ENCODE results near the gene EOLA2. TPM values are rescaled to one million over a fixed set of nuclear protein-coding genes. Genes with fewer than 3 reads are reported as not detected.
"Not testable (repeated sequence)": the region's sequence is repeated elsewhere in the genome, so short reads cannot be mapped to it uniquely, and the experiment has no call there.

EOLA2 gene
- total and polyA plus RNA-seq, 5 donors, result 24.8 to 31.2 (median 27.4) TPM

- intact Hi-C loops (cut with DNase I), result no loop called here
- Histone ChIP-seq H3K4me1 (ENCODE audit: control insufficient read depth, insufficient read depth, low read length) (no peaks in the 10 kb centered on the region), H3K27me3 (ENCODE audit: control insufficient read depth, insufficient read depth) (no peaks in the 10 kb centered on the region), H3K9me3 (ENCODE audit: control insufficient read depth, low read length) (no peaks in the 10 kb centered on the region), H3K27ac (ENCODE audit: low read length) (no peak overlapping the region), H3K4me3 (ENCODE audit: low read length) (no peak overlapping the region)
- WGBS, result 85% methylated on average over 3 of the region's 3 CpGs
- no peak for DNase-seq
- ATAC-seq, result no peak
Observed at GRCh38 chrX:149948016-149948415, 9.7 kb upstream of the EOLA2 start.

GRCh38 chrX:149946932-149947331 is 8.6 kb upstream of the EOLA2 start:
- intact Hi-C loops (cut with DNase I); H3K9me3 ChIP-seq (ENCODE audit: control insufficient read depth, low read length); H3K27me3 ChIP-seq (ENCODE audit: control insufficient read depth, insufficient read depth); H3K4me1 ChIP-seq (ENCODE audit: control insufficient read depth, insufficient read depth, low read length); H3K4me3 ChIP-seq (ENCODE audit: low read length); ATAC-seq; DNase-seq; H3K27ac ChIP-seq (ENCODE audit: low read length): not testable (repeated sequence)
- no CpG with 5 or more reads among the region's 3 CpGs for WGBS

- H3K27ac ChIP-seq (ENCODE audit: low read length); H3K27me3 ChIP-seq (ENCODE audit: control insufficient read depth, insufficient read depth); H3K4me1 ChIP-seq (ENCODE audit: control insufficient read depth, insufficient read depth, low read length); H3K4me3 ChIP-seq (ENCODE audit: low read length); intact Hi-C loops (cut with DNase I); ATAC-seq; DNase-seq; H3K9me3 ChIP-seq (ENCODE audit: control insufficient read depth, low read length): not testable (repeated sequence)
- WGBS, result 95% methylated on average over 7 of the region's 9 CpGs
Observed at GRCh38 chrX:149945820-149946219, 7.5 kb upstream of the EOLA2 start.

- ATAC-seq; H3K4me3 ChIP-seq (ENCODE audit: low read length); intact Hi-C loops (cut with DNase I); H3K9me3 ChIP-seq (ENCODE audit: control insufficient read depth, low read length); DNase-seq; H3K27ac ChIP-seq (ENCODE audit: low read length); H3K4me1 ChIP-seq (ENCODE audit: control insufficient read depth, insufficient read depth, low read length); H3K27me3 ChIP-seq (ENCODE audit: control insufficient read depth, insufficient read depth): not testable (repeated sequence)
- 87% methylated on average over 11 of the region's 11 CpGs for WGBS
Observed at GRCh38 chrX:149945087-149945670, 6.9 kb upstream of the EOLA2 start.

- DNase-seq; H3K27ac ChIP-seq (ENCODE audit: low read length); ATAC-seq; H3K4me1 ChIP-seq (ENCODE audit: control insufficient read depth, insufficient read depth, low read length); intact Hi-C loops (cut with DNase I); H3K4me3 ChIP-seq (ENCODE audit: low read length); H3K27me3 ChIP-seq (ENCODE audit: control insufficient read depth, insufficient read depth); H3K9me3 ChIP-seq (ENCODE audit: control insufficient read depth, low read length): not testable (repeated sequence)
- WGBS, result 8% methylated on average over 10 of the region's 11 CpGs
Observed at GRCh38 chrX:149940674-149941024, 2.4 kb upstream of the EOLA2 start.

GRCh38 chrX:149939905-149940673 is 1.8 kb upstream of the EOLA2 start:
- DNase-seq (peak; percentile 95 to 97 (median 97)), ATAC-seq (peak; percentile 79 to 83)
- Histone ChIP-seq H3K27me3 (ENCODE audit: control insufficient read depth, insufficient read depth) (no peaks in the 10 kb centered on the region), H3K27ac (ENCODE audit: low read length) (peak overlapping the region; percentile 100), H3K4me1 (ENCODE audit: control insufficient read depth, insufficient read depth, low read length) (no peaks in the 10 kb centered on the region), H3K9me3 (ENCODE audit: control insufficient read depth, low read length) (no peaks in the 10 kb centered on the region), H3K4me3 (ENCODE audit: low read length) (peak overlapping the region; percentile 69)
- intact Hi-C loops (cut with DNase I), result no loop called here
- WGBS, result under 1% methylated on average over 27 of the region's 27 CpGs

GRCh38 chrX:149939655-149939904 is 1.3 kb upstream of the EOLA2 start:
- Histone ChIP-seq H3K9me3 (ENCODE audit: control insufficient read depth, low read length) (no peaks in the 10 kb centered on the region), H3K4me1 (ENCODE audit: control insufficient read depth, insufficient read depth, low read length) (no peaks in the 10 kb centered on the region), H3K4me3 (ENCODE audit: low read length) (peak overlapping the region; percentile 69), H3K27me3 (ENCODE audit: control insufficient read depth, insufficient read depth) (no peaks in the 10 kb centered on the region), H3K27ac (ENCODE audit: low read length) (peak overlapping the region; percentile 100)
- no peak for DNase-seq
- intact Hi-C loops (cut with DNase I), result no loop called here
- under 1% methylated on average over 17 of the region's 17 CpGs for WGBS
- ATAC-seq, result peak; percentile 64 to 67

GRCh38 chrX:149938881-149939654 is 777 bp upstream of the EOLA2 start:
- DNase-seq (peak; percentile 96 to 98 (median 98)), ATAC-seq (peak; percentile 30 to 38)
- peak overlapping the region; percentile 69 for H3K4me3 ChIP-seq (ENCODE audit: low read length)
- H3K4me1 ChIP-seq (ENCODE audit: control insufficient read depth, insufficient read depth, low read length), result no peaks in the 10 kb centered on the region
- H3K27me3 ChIP-seq (ENCODE audit: control insufficient read depth, insufficient read depth), result no peaks in the 10 kb centered on the region
- WGBS, result 3% methylated on average over 37 of the region's 50 CpGs
- H3K9me3 ChIP-seq (ENCODE audit: control insufficient read depth, low read length), result no peaks in the 10 kb centered on the region
- intact Hi-C loops (cut with DNase I), result no loop called here
- no peak overlapping the region for H3K27ac ChIP-seq (ENCODE audit: low read length)

GRCh38 chrX:149937871-149938426 is 342 bp downstream of the EOLA2 start:
- H3K4me1 ChIP-seq (ENCODE audit: control insufficient read depth, insufficient read depth, low read length), result no peaks in the 10 kb centered on the region
- WGBS, result 0% methylated on average over 44 of the region's 46 CpGs
- intact Hi-C loops (cut with DNase I), result no loop called here
- ATAC-seq, result no peak
- H3K27me3 ChIP-seq (ENCODE audit: control insufficient read depth, insufficient read depth), result no peaks in the 10 kb centered on the region
- peak overlapping the region; percentile 57 for H3K4me3 ChIP-seq (ENCODE audit: low read length)
- H3K27ac ChIP-seq (ENCODE audit: low read length), result peak overlapping the region; percentile 84
- peak; percentile 49 to 71 (median 70) for DNase-seq
- H3K9me3 ChIP-seq (ENCODE audit: control insufficient read depth, low read length), result no peaks in the 10 kb centered on the region

- peak overlapping the region; percentile 57 for H3K4me3 ChIP-seq (ENCODE audit: low read length)
- 45% methylated on average over 5 of the region's 5 CpGs for WGBS
- H3K27me3 ChIP-seq (ENCODE audit: control insufficient read depth, insufficient read depth); ATAC-seq; intact Hi-C loops (cut with DNase I); DNase-seq; H3K4me1 ChIP-seq (ENCODE audit: control insufficient read depth, insufficient read depth, low read length); H3K9me3 ChIP-seq (ENCODE audit: control insufficient read depth, low read length); H3K27ac ChIP-seq (ENCODE audit: low read length): not testable (repeated sequence)
Observed at GRCh38 chrX:149937328-149937727, 963 bp downstream of the EOLA2 start.

- ATAC-seq; H3K4me3 ChIP-seq (ENCODE audit: low read length); H3K27me3 ChIP-seq (ENCODE audit: control insufficient read depth, insufficient read depth); H3K4me1 ChIP-seq (ENCODE audit: control insufficient read depth, insufficient read depth, low read length); intact Hi-C loops (cut with DNase I); H3K27ac ChIP-seq (ENCODE audit: low read length); DNase-seq; H3K9me3 ChIP-seq (ENCODE audit: control insufficient read depth, low read length): not testable (repeated sequence)
- WGBS, result 86% methylated on average over 10 of the region's 21 CpGs
Observed at GRCh38 chrX:149933547-149933946, 4.7 kb downstream of the EOLA2 start.
